ENCODE results near the gene RASD1. TPM values are rescaled to one million over a fixed set of nuclear protein-coding genes. Genes with fewer than 3 reads are reported as not detected.
A peak's percentile ranks its signal among the peaks of the same experiment; 100 is the strongest.
"Not testable (repeated sequence)": the region's sequence is repeated elsewhere in the genome, so short reads cannot be mapped to it uniquely, and the experiment has no call there.

RASD1 gene
- polyA plus RNA-seq, 4 donors, result 4.9 to 17.4 (median 9.5) TPM

- 95 to 96% (median 96%) methylated on average over 4 of the region's 4 CpGs for WGBS, 3 donors
- Histone ChIP-seq H3K4me3 (ENCODE audit: low read depth in 1 of 3, low read length in 3 of 3) (no peak overlapping the region), H3K36me3 (ENCODE audit: control insufficient read depth in 3 of 3, insufficient read depth in 2 of 3, low read depth in 1 of 3, low read length in 3 of 3) (no peaks in the 10 kb centered on the region), H3K9me3 (ENCODE audit: control insufficient read depth in 2 of 2, insufficient read depth in 1 of 2, low read depth in 1 of 2, low read length in 1 of 2) (no peaks in the 10 kb centered on the region), H3K27me3 (ENCODE audit: control insufficient read depth in 3 of 3, insufficient read depth in 3 of 3, low read length in 3 of 3) (peaks cover 0 to 9% (median 0%) of the 10 kb centered on the region in 3 donors), H3K27ac (ENCODE audit: low read depth in 1 of 3, low read length in 2 of 3) (no peak overlapping the region), H3K4me1 (ENCODE audit: control insufficient read depth in 3 of 3, insufficient read depth in 2 of 3, low read depth in 1 of 3, low read length in 2 of 3) (peaks cover 0 to 7% (median 0%) of the 10 kb centered on the region in 3 donors)
- no peak for DNase-seq
- no peak for FAIRE-seq
Observed at GRCh38 chr17:17469358-17469757, 26.8 kb downstream of the RASD1 start.

- no peaks in the 10 kb centered on the region for H3K9me3 ChIP-seq (ENCODE audit: control insufficient read depth in 2 of 2, insufficient read depth in 1 of 2, low read depth in 1 of 2, low read length in 1 of 2)
- H3K36me3 ChIP-seq (ENCODE audit: control insufficient read depth in 3 of 3, insufficient read depth in 2 of 3, low read depth in 1 of 3, low read length in 3 of 3), result no peaks in the 10 kb centered on the region
- peaks cover 0 to 7% (median 0%) of the 10 kb centered on the region in 3 donors for H3K4me1 ChIP-seq (ENCODE audit: control insufficient read depth in 3 of 3, insufficient read depth in 2 of 3, low read depth in 1 of 3, low read length in 2 of 3)
- 64 to 75% (median 68%) methylated on average over 5 of the region's 5 CpGs for WGBS, 3 donors
- peak overlapping the region in 1 of 3 donors; percentile 42 for H3K27ac ChIP-seq (ENCODE audit: low read depth in 1 of 3, low read length in 2 of 3)
- H3K27me3 ChIP-seq (ENCODE audit: control insufficient read depth in 3 of 3, insufficient read depth in 3 of 3, low read length in 3 of 3), result peaks cover 0 to 9% (median 0%) of the 10 kb centered on the region in 3 donors
- DNase-seq, result no peak
- H3K4me3 ChIP-seq (ENCODE audit: low read depth in 1 of 3, low read length in 3 of 3), result no peak overlapping the region
- FAIRE-seq, result no peak
Observed at GRCh38 chr17:17468217-17469010, 27.8 kb downstream of the RASD1 start.

GRCh38 chr17:17467720-17468119, 28.5 kb downstream of the RASD1 start:
- no peak for FAIRE-seq

GRCh38 chr17:17467016-17467415, 29.2 kb downstream of the RASD1 start:
- FAIRE-seq, result no peak
- H3K36me3 ChIP-seq (ENCODE audit: control insufficient read depth in 3 of 3, insufficient read depth in 2 of 3, low read depth in 1 of 3, low read length in 3 of 3), result no peaks in the 10 kb centered on the region
- peaks cover 0 to 9% (median 0%) of the 10 kb centered on the region in 3 donors for H3K27me3 ChIP-seq (ENCODE audit: control insufficient read depth in 3 of 3, insufficient read depth in 3 of 3, low read length in 3 of 3)
- H3K27ac ChIP-seq (ENCODE audit: low read depth in 1 of 3, low read length in 2 of 3), result no peak overlapping the region
- no peaks in the 10 kb centered on the region for H3K9me3 ChIP-seq (ENCODE audit: control insufficient read depth in 2 of 2, insufficient read depth in 1 of 2, low read depth in 1 of 2, low read length in 1 of 2)
- no peak for DNase-seq
- 73 to 84% (median 74%) methylated on average over 5 of the region's 5 CpGs for WGBS, 3 donors
- H3K4me1 ChIP-seq (ENCODE audit: control insufficient read depth in 3 of 3, insufficient read depth in 2 of 3, low read depth in 1 of 3, low read length in 2 of 3), result peaks cover 0 to 13% (median 0%) of the 10 kb centered on the region in 3 donors
- no peak overlapping the region for H3K4me3 ChIP-seq (ENCODE audit: low read depth in 1 of 3, low read length in 3 of 3)

More at GRCh38 chr17:17467720-17468119, 28.5 kb downstream of the RASD1 start:
- peak overlapping the region in 1 of 3 donors; percentile 42 for H3K27ac ChIP-seq (ENCODE audit: low read depth in 1 of 3, low read length in 2 of 3)
- no peaks in the 10 kb centered on the region for H3K9me3 ChIP-seq (ENCODE audit: control insufficient read depth in 2 of 2, insufficient read depth in 1 of 2, low read depth in 1 of 2, low read length in 1 of 2)
- H3K4me1 ChIP-seq (ENCODE audit: control insufficient read depth in 3 of 3, insufficient read depth in 2 of 3, low read depth in 1 of 3, low read length in 2 of 3), result peaks cover 0 to 7% (median 0%) of the 10 kb centered on the region in 3 donors
- no peak overlapping the region for H3K4me3 ChIP-seq (ENCODE audit: low read depth in 1 of 3, low read length in 3 of 3)
- no peaks in the 10 kb centered on the region for H3K36me3 ChIP-seq (ENCODE audit: control insufficient read depth in 3 of 3, insufficient read depth in 2 of 3, low read depth in 1 of 3, low read length in 3 of 3)
- peak; percentile 82 to 89 for DNase-seq
- 23 to 54% (median 29%) methylated on average over 5 of the region's 5 CpGs for WGBS, 3 donors
- H3K27me3 ChIP-seq (ENCODE audit: control insufficient read depth in 3 of 3, insufficient read depth in 3 of 3, low read length in 3 of 3), result peaks cover 0 to 9% (median 0%) of the 10 kb centered on the region in 3 donors

- H3K4me3 ChIP-seq (ENCODE audit: low read depth in 1 of 3, low read length in 3 of 3), result no peak overlapping the region
- no peaks in the 10 kb centered on the region for H3K36me3 ChIP-seq (ENCODE audit: control insufficient read depth in 3 of 3, insufficient read depth in 2 of 3, low read depth in 1 of 3, low read length in 3 of 3)
- H3K9me3 ChIP-seq (ENCODE audit: control insufficient read depth in 2 of 2, insufficient read depth in 1 of 2, low read depth in 1 of 2, low read length in 1 of 2), result no peaks in the 10 kb centered on the region
- peaks cover 0 to 9% (median 0%) of the 10 kb centered on the region in 3 donors for H3K27me3 ChIP-seq (ENCODE audit: control insufficient read depth in 3 of 3, insufficient read depth in 3 of 3, low read length in 3 of 3)
- 57 to 78% (median 73%) methylated on average over 5 of the region's 5 CpGs for WGBS, 3 donors
- peaks cover 0 to 16% (median 0%) of the 10 kb centered on the region in 3 donors for H3K4me1 ChIP-seq (ENCODE audit: control insufficient read depth in 3 of 3, insufficient read depth in 2 of 3, low read depth in 1 of 3, low read length in 2 of 3)
- no peak for FAIRE-seq
- no peak for DNase-seq
- no peak overlapping the region for H3K27ac ChIP-seq (ENCODE audit: low read depth in 1 of 3, low read length in 2 of 3)
Observed at GRCh38 chr17:17466511-17466910, 29.7 kb downstream of the RASD1 start.

GRCh38 chr17:17465878-17466277, 30.3 kb downstream of the RASD1 start:
- H3K27ac ChIP-seq (ENCODE audit: low read depth in 1 of 3, low read length in 2 of 3); H3K9me3 ChIP-seq (ENCODE audit: control insufficient read depth in 2 of 2, insufficient read depth in 1 of 2, low read depth in 1 of 2, low read length in 1 of 2); H3K27me3 ChIP-seq (ENCODE audit: control insufficient read depth in 3 of 3, insufficient read depth in 3 of 3, low read length in 3 of 3); DNase-seq; H3K36me3 ChIP-seq (ENCODE audit: control insufficient read depth in 3 of 3, insufficient read depth in 2 of 3, low read depth in 1 of 3, low read length in 3 of 3); FAIRE-seq; H3K4me3 ChIP-seq (ENCODE audit: low read depth in 1 of 3, low read length in 3 of 3): not testable (repeated sequence)
- 29 to 53% (median 52%) methylated on average over 1 of the region's 1 CpG for WGBS, 3 donors
- H3K4me1 ChIP-seq (ENCODE audit: control insufficient read depth in 3 of 3, insufficient read depth in 2 of 3, low read depth in 1 of 3, low read length in 2 of 3), result peaks cover 0 to 16% (median 0%) of the 10 kb centered on the region in 3 donors

- DNase-seq (no peak), FAIRE-seq (no peak)
- Histone ChIP-seq H3K9me3 (ENCODE audit: control insufficient read depth in 2 of 2, insufficient read depth in 1 of 2, low read depth in 1 of 2, low read length in 1 of 2) (no peaks in the 10 kb centered on the region), H3K36me3 (ENCODE audit: control insufficient read depth in 3 of 3, insufficient read depth in 2 of 3, low read depth in 1 of 3, low read length in 3 of 3) (no peaks in the 10 kb centered on the region), H3K27me3 (ENCODE audit: control insufficient read depth in 3 of 3, insufficient read depth in 3 of 3, low read length in 3 of 3) (no peaks in the 10 kb centered on the region), H3K4me3 (ENCODE audit: low read depth in 1 of 3, low read length in 3 of 3) (no peak overlapping the region), H3K27ac (ENCODE audit: low read depth in 1 of 3, low read length in 2 of 3) (no peak overlapping the region), H3K4me1 (ENCODE audit: control insufficient read depth in 3 of 3, insufficient read depth in 2 of 3, low read depth in 1 of 3, low read length in 2 of 3) (peaks cover 0 to 16% (median 0%) of the 10 kb centered on the region in 3 donors)
- WGBS, 3 donors, result 78 to 91% (median 91%) methylated on average over 6 of the region's 6 CpGs
Observed at GRCh38 chr17:17463821-17464220, 32.4 kb downstream of the RASD1 start.

GRCh38 chr17:17462048-17462824, 34.0 kb downstream of the RASD1 start:
- Histone ChIP-seq H3K27ac (ENCODE audit: low read depth in 1 of 3, low read length in 2 of 3) (peak overlapping the region in 1 of 3 donors; percentile 76), H3K36me3 (ENCODE audit: control insufficient read depth in 3 of 3, insufficient read depth in 2 of 3, low read depth in 1 of 3, low read length in 3 of 3) (no peaks in the 10 kb centered on the region), H3K4me3 (ENCODE audit: low read depth in 1 of 3, low read length in 3 of 3) (no peak overlapping the region), H3K27me3 (ENCODE audit: control insufficient read depth in 3 of 3, insufficient read depth in 3 of 3, low read length in 3 of 3) (no peaks in the 10 kb centered on the region), H3K4me1 (ENCODE audit: control insufficient read depth in 3 of 3, insufficient read depth in 2 of 3, low read depth in 1 of 3, low read length in 2 of 3) (peaks cover 0 to 11% (median 0%) of the 10 kb centered on the region in 3 donors), H3K9me3 (ENCODE audit: control insufficient read depth in 2 of 2, insufficient read depth in 1 of 2, low read depth in 1 of 2, low read length in 1 of 2) (no peaks in the 10 kb centered on the region)
- FAIRE-seq (no peak), DNase-seq (peak; percentile 46 to 80)
- 27 to 59% (median 46%) methylated on average over 15 of the region's 15 CpGs for WGBS, 3 donors

Data from small intestine (tissue), 7 donors.